ENCODE results near the gene PCSK6. TPM values are rescaled to one million over a fixed set of nuclear protein-coding genes. Genes with fewer than 3 reads are reported as not detected.

PCSK6 gene
- total RNA-seq, 1 donor, result 0.72 TPM

DNA sequence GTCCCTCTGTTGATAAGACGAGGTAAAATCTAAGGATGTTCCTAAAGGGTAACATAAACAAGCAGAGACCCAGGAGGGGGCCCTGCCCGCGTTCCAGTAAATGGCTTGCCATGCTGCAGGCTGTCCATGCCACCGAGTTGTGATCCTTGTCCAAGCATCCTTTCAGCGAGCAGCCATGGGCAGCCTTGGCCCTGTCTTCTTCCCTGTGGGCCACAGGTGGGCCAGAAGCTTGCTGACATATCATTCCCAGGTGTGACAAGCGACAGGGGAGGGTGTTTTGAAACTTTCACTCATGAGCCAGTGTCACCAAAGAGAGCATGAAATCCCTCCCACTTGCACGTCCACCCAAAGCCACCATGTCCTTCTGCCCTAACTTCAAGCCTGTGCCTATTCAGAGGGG is 53.7 kb downstream of the PCSK6 start:
- no peaks in the 10 kb centered on the region for H3K36me3 ChIP-seq (ENCODE audit: insufficient read depth, low read length)
- H3K4me1 ChIP-seq (ENCODE audit: insufficient read depth, low read length), result peaks cover 13% of the 10 kb centered on the region
- H4K20me1 ChIP-seq (ENCODE audit: insufficient read depth, low read length), result no peaks in the 10 kb centered on the region
- no peak overlapping the region for H3K27ac ChIP-seq (ENCODE audit: low read depth, low read length)
- TF ChIP-seq, protein P1, sequence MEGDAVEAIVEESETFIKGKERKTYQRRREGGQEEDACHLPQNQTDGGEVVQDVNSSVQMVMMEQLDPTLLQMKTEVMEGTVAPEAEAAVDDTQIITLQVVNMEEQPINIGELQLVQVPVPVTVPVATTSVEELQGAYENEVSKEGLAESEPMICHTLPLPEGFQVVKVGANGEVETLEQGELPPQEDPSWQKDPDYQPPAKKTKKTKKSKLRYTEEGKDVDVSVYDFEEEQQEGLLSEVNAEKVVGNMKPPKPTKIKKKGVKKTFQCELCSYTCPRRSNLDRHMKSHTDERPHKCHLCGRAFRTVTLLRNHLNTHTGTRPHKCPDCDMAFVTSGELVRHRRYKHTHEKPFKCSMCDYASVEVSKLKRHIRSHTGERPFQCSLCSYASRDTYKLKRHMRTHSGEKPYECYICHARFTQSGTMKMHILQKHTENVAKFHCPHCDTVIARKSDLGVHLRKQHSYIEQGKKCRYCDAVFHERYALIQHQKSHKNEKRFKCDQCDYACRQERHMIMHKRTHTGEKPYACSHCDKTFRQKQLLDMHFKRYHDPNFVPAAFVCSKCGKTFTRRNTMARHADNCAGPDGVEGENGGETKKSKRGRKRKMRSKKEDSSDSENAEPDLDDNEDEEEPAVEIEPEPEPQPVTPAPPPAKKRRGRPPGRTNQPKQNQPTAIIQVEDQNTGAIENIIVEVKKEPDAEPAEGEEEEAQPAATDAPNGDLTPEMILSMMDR (IDR thresholded peaks at IDR 0.05; ENCODE audit: extremely low read depth, low read depth, low read length), result no peak
- no peaks in the 10 kb centered on the region for H3K9me3 ChIP-seq (ENCODE audit: low read depth, low read length)
- H3K4me2 ChIP-seq (ENCODE audit: insufficient read depth, low read length), result no peak overlapping the region
- H2AFZ ChIP-seq (ENCODE audit: low read length), result no peak overlapping the region
- H3K79me2 ChIP-seq (ENCODE audit: insufficient read depth, low read length), result no peaks in the 10 kb centered on the region
- peaks cover 2% of the 10 kb centered on the region for H3K27me3 ChIP-seq (ENCODE audit: insufficient read depth, low read length)
- H3K4me3 ChIP-seq (ENCODE audit: insufficient read depth, low read length), result no peak overlapping the region
- peak; percentile 65 for DNase-seq (ENCODE audit: insufficient read length, low spot score, missing footprints)

DNA sequence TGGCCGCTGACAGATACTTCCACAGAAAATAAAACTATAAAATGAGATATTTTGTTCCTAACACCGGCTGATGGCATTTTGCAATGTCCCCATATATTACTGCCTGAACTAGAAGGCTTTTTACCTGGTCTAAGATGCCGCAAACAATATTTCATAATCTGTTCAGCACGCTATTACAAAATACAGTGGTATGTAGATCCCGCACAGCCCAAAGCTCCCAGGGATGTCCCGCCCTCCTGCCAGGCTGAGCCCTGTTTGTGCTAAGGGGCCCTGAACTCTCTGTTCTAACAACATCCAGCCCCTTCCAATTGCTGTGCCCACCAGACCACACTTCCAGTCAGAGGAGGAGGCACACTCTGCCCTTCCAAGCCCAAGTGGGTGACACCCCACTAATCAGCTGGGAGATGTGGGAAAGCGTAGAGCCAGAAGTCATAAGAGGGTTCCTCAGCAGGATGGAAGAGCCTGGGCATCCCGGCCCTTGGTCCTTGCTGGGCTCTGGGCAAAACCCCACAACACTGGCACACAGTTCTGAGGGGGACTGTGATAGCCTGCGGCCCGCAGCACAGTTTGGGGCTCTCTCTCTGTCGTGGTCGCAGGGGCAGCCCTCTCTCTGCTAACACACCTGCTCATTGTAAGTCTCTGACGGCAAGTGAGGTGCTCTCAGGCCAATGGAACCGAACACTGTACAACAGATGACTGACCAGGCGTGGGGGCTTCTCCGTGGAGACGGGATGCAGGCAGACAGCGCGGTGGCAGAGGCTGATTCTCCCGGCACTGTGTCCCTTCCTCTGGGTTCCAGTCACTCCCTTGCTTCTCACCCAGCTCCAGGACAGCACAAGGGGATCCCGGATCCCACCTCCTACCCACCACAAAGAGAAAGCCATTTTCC is 55.2 kb downstream of the PCSK6 start:
- Histone ChIP-seq H3K4me1 (ENCODE audit: insufficient read depth, low read length) (peaks cover 4% of the 10 kb centered on the region), H2AFZ (ENCODE audit: low read length) (no peak overlapping the region), H3K4me2 (ENCODE audit: insufficient read depth, low read length) (no peak overlapping the region), H3K27me3 (ENCODE audit: insufficient read depth, low read length) (peaks cover 2% of the 10 kb centered on the region), H3K27ac (ENCODE audit: low read depth, low read length) (no peak overlapping the region), H3K36me3 (ENCODE audit: insufficient read depth, low read length) (no peaks in the 10 kb centered on the region), H3K79me2 (ENCODE audit: insufficient read depth, low read length) (no peaks in the 10 kb centered on the region), H4K20me1 (ENCODE audit: insufficient read depth, low read length) (no peaks in the 10 kb centered on the region), H3K9me3 (ENCODE audit: low read depth, low read length) (no peaks in the 10 kb centered on the region), H3K4me3 (ENCODE audit: insufficient read depth, low read length) (no peak overlapping the region)
- TF ChIP-seq, protein P1 (IDR thresholded peaks at IDR 0.05; ENCODE audit: extremely low read depth, low read depth, low read length), result no peak
- DNase-seq (ENCODE audit: insufficient read length, low spot score, missing footprints), result peak; percentile 49

DNA sequence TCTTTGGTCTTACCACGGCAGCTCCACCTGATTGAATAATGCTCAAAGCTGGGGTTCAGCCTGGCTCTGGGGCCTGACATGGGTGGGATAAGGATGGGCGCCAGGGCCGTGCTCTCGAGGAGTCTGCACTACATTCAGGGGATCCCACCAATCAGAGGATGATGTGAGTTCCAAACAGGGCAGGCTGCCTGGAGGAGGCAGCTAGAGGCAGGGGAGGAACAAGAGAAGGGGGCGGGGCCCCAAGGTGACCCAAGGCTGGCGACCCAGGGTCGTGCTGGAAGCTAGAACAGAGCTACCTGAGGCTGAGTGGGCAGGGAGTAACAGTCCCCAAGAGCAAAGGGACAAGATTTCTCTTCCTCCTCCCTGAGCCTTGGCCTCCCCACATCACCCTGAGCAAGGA is 56.1 kb downstream of the PCSK6 start:
- no peaks in the 10 kb centered on the region for H3K9me3 ChIP-seq (ENCODE audit: low read depth, low read length)
- H3K4me3 ChIP-seq (ENCODE audit: insufficient read depth, low read length), result no peak overlapping the region
- H3K36me3 ChIP-seq (ENCODE audit: insufficient read depth, low read length), result no peaks in the 10 kb centered on the region
- H3K4me2 ChIP-seq (ENCODE audit: insufficient read depth, low read length), result no peak overlapping the region
- H3K4me1 ChIP-seq (ENCODE audit: insufficient read depth, low read length), result no peaks in the 10 kb centered on the region
- no peak overlapping the region for H3K27ac ChIP-seq (ENCODE audit: low read depth, low read length)
- no peaks in the 10 kb centered on the region for H3K79me2 ChIP-seq (ENCODE audit: insufficient read depth, low read length)
- DNase-seq (ENCODE audit: insufficient read length, low spot score, missing footprints), result peak; percentile 68
- H4K20me1 ChIP-seq (ENCODE audit: insufficient read depth, low read length), result no peaks in the 10 kb centered on the region
- no peak overlapping the region for H2AFZ ChIP-seq (ENCODE audit: low read length)
- peaks cover 3% of the 10 kb centered on the region for H3K27me3 ChIP-seq (ENCODE audit: insufficient read depth, low read length)
- TF ChIP-seq, protein P1 (IDR thresholded peaks at IDR 0.05; ENCODE audit: extremely low read depth, low read depth, low read length), result no peak

DNA sequence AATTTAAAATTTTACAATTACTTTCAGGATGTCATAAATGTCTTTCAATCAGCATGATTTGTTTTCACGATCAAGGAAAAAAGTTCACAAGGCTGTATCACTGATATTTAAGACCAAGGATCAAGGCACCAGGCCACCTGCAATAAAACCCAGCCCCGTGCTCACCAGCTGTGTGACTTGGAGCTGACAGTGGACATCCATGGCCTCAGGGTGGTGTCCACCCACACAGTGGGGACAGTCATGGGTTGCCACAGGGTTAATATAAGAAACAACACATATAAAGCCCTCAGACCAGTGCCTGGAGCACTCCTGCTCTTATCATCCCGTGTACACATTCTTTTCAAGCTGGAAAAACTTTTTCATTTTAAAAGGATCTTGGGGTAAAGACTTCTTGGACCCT is 56.5 kb downstream of the PCSK6 start:
- H3K4me1 ChIP-seq (ENCODE audit: insufficient read depth, low read length), result no peaks in the 10 kb centered on the region
- no peak overlapping the region for H3K4me2 ChIP-seq (ENCODE audit: insufficient read depth, low read length)
- H4K20me1 ChIP-seq (ENCODE audit: insufficient read depth, low read length), result no peaks in the 10 kb centered on the region
- H2AFZ ChIP-seq (ENCODE audit: low read length), result no peak overlapping the region
- no peak for DNase-seq (ENCODE audit: insufficient read length, low spot score, missing footprints)
- no peak overlapping the region for H3K4me3 ChIP-seq (ENCODE audit: insufficient read depth, low read length)
- TF ChIP-seq, protein P1 (IDR thresholded peaks at IDR 0.05; ENCODE audit: extremely low read depth, low read depth, low read length), result no peak
- H3K27me3 ChIP-seq (ENCODE audit: insufficient read depth, low read length), result peaks cover 6% of the 10 kb centered on the region
- no peaks in the 10 kb centered on the region for H3K9me3 ChIP-seq (ENCODE audit: low read depth, low read length)
- no peaks in the 10 kb centered on the region for H3K36me3 ChIP-seq (ENCODE audit: insufficient read depth, low read length)
- no peaks in the 10 kb centered on the region for H3K79me2 ChIP-seq (ENCODE audit: insufficient read depth, low read length)
- H3K27ac ChIP-seq (ENCODE audit: low read depth, low read length), result no peak overlapping the region

Data from osteoblast (primary cell).